ENCODE measurements around the gene REC8.

DNA sequence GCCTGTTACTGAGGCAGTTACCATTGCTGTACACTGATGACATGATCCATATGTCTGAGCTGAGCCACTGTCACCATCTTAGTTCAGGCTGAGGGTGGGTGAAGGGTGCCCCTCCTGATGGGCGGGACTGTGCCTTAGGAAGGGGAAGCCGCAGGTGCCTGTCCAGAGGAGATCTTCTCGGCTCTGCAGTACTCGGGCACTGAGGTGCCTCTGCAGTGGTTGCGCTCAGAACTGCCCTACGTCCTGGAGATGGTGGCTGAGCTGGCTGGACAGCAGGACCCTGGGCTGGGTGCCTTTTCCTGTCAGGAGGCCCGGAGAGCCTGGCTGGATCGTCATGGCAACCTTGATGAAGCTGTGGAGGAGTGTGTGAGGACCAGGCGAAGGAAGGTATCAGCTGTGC is 20.9 kb upstream of the REC8 start:
- no peak for TF ChIP-seq GATA3 (IDR thresholded peaks at IDR 0.05; ENCODE audit: low read depth, low read length)
- no peak for TF ChIP-seq GATA2 (IDR thresholded peaks at IDR 0.05; ENCODE audit: low read depth, low read length)

All from SH-SY5Y (cell line).